Activated naive CD8-positive, alpha-beta T cell treated with anti-CD3 and anti-CD28 coated beads, Interleukin-2, amount 10 ng/mL, durations not matched to agents 7 days and 5 days (primary cell): ENCODE data around the gene LRRC37B. TPM values are rescaled to one million over a fixed set of nuclear protein-coding genes. Genes with fewer than 3 reads are reported as not detected.
A peak's percentile ranks its signal among the peaks of the same experiment; 100 is the strongest.
"Not testable (repeated sequence)": the region's sequence is repeated elsewhere in the genome, so short reads cannot be mapped to it uniquely, and the experiment has no call there.

ENCODE experiments used
- ATAC-seq: fragments of 150-1000 bp; cut with Tn5 transposase; one replicate; pipeline ENCODE4 v1.10.0; 2021; ENCODE audit warnings: low read depth, moderate library complexity
- POLR2A ChIA-PET: fragments of 350-600 bp; sonication (Branson Sonifier 250); formaldehyde crosslinking; loops from one replicate; lab custom pipeline; 2021; ENCODE audit warnings: antibody characterized with exemption; lab: Charles Lee
- DNase-seq: peaks from one replicate; pipeline ENCODE4 v3.0.0; 2021
- H3K27ac Mint-ChIP-seq: one replicate; pipeline ENCODE4 v1.8.0; 2022; ENCODE audit warnings: mild to moderate bottlenecking, mixed read lengths
- H3K27me3 Mint-ChIP-seq: one replicate; pipeline ENCODE4 v1.8.0; 2022; ENCODE audit warnings: mild to moderate bottlenecking, moderate library complexity, mixed read lengths
- H3K36me3 Mint-ChIP-seq: one replicate; pipeline ENCODE4 v1.8.0; 2021; ENCODE audit warnings: mild to moderate bottlenecking, mixed read lengths
- H3K4me1 Mint-ChIP-seq: one replicate; pipeline ENCODE4 v1.8.0; 2021; ENCODE audit warnings: mixed read lengths
- H3K4me3 Mint-ChIP-seq: one replicate; pipeline ENCODE4 v1.8.0; 2022; ENCODE audit warnings: mild to moderate bottlenecking, moderate library complexity, mixed read lengths
- H3K9me3 Mint-ChIP-seq: one replicate; pipeline ENCODE4 v1.8.0; 2021; ENCODE audit warnings: mixed read lengths
- total RNA-seq, 2 experiments: library from RNA; stranded (reverse); gene quantifications; one replicate each; pipeline ENCODE4 v1.2.3, GENCODE V29; 2021

LRRC37B gene
- total RNA-seq, 2 experiments from 2014 or later = 51.5 to 58.3 TPM

DNA sequence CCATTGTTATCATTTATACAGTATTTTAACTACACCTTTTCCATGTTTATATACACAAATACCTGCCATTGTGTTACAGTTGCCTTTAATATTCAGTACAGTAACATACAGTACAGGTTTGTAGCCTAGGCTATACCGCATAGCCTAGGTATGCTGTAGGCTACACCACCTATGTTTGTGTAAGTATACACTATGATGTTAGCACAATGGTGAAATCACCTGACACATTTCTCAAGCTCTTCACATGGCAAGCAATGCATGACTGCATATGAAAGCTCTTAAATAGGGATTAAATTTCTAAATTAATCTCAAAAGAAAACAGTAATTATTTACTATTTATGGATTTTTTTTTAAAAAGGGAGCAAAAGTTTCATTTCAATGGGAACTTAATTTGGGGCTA is 12.0 kb downstream of the LRRC37B start:
- H3K4me3 Mint-ChIP-seq = no peak overlapping the region
- peaks cover 26% of the 10 kb centered on the region for H3K4me1 Mint-ChIP-seq
- ATAC-seq = no peak
- no peaks in the 10 kb centered on the region for H3K9me3 Mint-ChIP-seq
- peaks cover 28% of the 10 kb centered on the region for H3K36me3 Mint-ChIP-seq
- no peak overlapping the region for H3K27ac Mint-ChIP-seq
- DNase-seq = no peak
- POLR2A ChIA-PET = interaction anchor here (1.0 kb wide), 1 partner anchor 12 kb away, joined by 5 read pairs; the partner anchor contains the start of gene LRRC37B
- no peaks in the 10 kb centered on the region for H3K27me3 Mint-ChIP-seq

DNA sequence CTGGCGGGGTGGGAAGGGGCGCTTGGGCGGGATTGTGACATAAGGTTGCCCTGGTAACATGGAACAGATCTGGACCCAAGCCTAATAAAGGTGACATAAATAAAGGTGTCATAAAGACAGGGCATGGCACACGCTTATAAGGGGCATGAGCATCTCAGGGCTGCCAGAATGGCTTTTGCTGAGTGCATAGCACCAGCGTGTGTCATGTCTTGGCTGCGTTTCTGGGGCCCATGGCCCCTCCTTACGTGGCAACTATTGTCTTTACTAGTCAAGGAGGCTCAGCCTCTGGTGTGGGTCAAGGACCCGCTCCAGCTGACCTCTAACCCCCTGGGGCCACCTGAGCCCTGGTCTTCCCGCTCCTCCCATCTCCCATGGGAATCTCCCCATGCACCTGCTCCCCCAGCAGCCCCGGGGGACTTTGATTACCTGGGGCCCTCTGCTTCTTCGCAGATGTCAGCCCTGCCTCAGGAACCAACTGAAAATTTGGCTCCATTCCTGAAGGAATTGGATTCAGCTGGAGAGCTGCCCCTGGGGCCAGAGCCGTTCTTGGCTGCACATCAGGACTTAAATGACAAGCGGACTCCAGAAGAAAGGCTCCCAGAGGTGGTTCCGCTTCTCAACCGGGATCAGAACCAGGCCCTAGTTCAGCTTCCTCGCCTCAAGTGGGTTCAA is 13.9 kb downstream of the LRRC37B start:
- Mint-ChIP-seq H3K36me3 (peaks cover 28% of the 10 kb centered on the region), H3K4me1 (peaks cover 21% of the 10 kb centered on the region), H3K27me3 (no peaks in the 10 kb centered on the region), H3K9me3 (no peaks in the 10 kb centered on the region), H3K4me3 (no peak overlapping the region), H3K27ac (no peak overlapping the region)
- DNase-seq (no peak), ATAC-seq (no peak)
- POLR2A ChIA-PET = no interaction called here

DNA sequence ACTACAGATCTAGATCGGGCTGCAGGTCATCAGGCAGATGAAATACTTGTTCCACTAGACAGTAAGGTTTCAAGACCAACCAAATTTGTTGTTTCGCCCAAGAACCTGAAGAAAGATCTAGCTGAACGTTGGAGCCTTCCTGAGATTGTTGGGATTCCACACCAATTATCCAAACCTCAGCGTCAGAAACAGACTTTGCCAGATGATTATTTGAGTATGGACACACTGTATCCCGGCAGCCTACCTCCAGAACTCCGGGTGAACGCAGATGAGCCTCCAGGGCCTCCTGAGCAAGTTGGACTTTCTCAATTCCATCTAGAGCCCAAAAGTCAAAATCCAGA is 14.4 kb downstream of the LRRC37B start:
- Mint-ChIP-seq H3K27ac (no peak overlapping the region), H3K4me1 (peaks cover 16% of the 10 kb centered on the region), H3K27me3 (no peaks in the 10 kb centered on the region), H3K4me3 (no peak overlapping the region), H3K9me3 (no peaks in the 10 kb centered on the region), H3K36me3 (peaks cover 28% of the 10 kb centered on the region)
- ATAC-seq = no peak
- no peak for DNase-seq
- POLR2A ChIA-PET = no interaction called here

DNA sequence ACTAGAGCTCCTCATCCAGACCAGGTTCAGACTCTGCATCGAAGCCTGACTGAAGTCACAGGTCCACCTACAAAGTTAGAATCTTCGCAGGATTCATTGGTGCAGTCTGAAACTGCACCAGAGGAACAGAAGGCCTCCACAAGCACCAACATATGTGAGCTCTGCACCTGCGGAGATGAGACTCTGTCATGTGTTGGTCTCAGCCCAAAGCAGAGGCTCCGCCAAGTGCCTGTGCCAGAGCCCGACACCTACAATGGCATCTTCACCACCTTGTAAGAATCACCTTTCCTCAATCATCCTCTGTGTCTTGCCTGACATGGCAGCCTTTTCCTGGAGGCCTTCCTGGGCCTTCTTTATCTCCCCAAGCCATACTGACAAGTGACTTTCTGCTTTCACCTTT is 15.4 kb downstream of the LRRC37B start:
- DNase-seq, H3K4me1 Mint-ChIP-seq, H3K27ac Mint-ChIP-seq, ATAC-seq, H3K4me3 Mint-ChIP-seq, POLR2A ChIA-PET, H3K9me3 Mint-ChIP-seq, H3K27me3 Mint-ChIP-seq: not testable (repeated sequence)
- peaks cover 26% of the 10 kb centered on the region for H3K36me3 Mint-ChIP-seq

DNA sequence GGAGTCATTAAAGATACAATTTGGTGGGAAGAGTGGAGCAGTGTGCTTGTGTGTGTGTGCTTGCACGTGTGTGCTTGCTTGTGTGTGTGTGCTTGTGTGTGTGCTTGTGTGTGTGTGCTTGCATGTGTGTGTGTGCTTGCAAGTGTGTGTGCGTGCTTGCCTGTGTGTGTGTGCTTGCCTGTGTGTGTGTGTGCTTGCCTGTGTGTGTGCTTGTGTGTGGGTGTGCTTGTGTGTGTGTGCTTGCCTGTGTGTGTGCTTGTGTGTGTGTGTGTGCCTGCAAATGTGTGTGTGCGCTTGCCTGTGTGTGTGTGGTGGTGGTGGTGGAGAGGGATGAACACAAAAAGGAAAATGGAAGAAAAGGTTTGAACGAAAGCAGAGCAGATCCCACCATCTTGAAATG is 20.1 kb downstream of the LRRC37B start:
- H3K27me3 Mint-ChIP-seq, ATAC-seq, H3K27ac Mint-ChIP-seq, POLR2A ChIA-PET, DNase-seq, H3K9me3 Mint-ChIP-seq, H3K4me1 Mint-ChIP-seq, H3K4me3 Mint-ChIP-seq: not testable (repeated sequence)
- H3K36me3 Mint-ChIP-seq = peaks cover 10% of the 10 kb centered on the region

DNA sequence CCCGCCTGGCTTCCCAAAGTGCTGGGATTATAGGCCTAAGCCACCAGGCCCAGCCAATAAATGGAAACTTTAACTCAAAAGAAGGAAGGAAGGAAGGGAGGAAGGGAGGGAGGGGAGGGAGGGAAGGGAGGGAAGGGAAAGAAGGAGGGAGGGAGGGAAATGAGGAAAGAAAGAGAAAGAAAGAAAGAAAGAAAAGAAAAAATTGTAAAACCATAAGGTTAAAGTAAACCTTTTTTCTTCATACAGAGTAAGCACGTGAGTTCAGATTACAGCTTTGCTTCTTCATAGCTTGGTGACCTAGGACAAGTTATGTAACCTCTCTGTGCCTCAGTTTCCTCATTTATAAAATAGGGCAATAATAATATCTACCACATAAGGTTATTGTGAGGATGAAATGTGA is 26.0 kb downstream of the LRRC37B start:
- Mint-ChIP-seq H3K36me3 (peaks cover 24% of the 10 kb centered on the region), H3K27ac (peak overlapping the region; percentile 51), H3K4me3 (no peak overlapping the region), H3K9me3 (no peaks in the 10 kb centered on the region), H3K27me3 (no peaks in the 10 kb centered on the region), H3K4me1 (peaks cover 6% of the 10 kb centered on the region)
- ATAC-seq = no peak
- DNase-seq = no peak
- POLR2A ChIA-PET = no interaction called here

DNA sequence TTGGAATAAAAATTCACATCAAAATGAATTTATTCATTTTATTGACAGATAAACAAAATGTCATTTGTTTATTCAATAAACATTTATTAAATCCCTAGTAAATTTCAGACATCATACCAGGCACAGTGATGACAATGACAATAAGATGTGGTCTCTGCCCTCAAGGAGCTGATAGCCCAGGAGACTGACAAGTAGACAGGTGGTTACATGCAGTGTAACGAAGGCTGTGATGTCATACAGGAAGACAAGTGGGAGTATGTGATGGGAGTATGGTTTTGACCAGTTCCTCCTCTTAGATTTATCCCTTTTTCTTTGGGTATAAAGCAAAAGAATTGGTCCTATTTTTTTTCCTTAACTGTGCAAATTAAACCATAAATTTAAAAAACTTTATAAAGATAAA is 26.6 kb downstream of the LRRC37B start:
- H3K4me1 Mint-ChIP-seq, H3K27ac Mint-ChIP-seq, DNase-seq, H3K27me3 Mint-ChIP-seq, POLR2A ChIA-PET, H3K9me3 Mint-ChIP-seq, H3K4me3 Mint-ChIP-seq: not testable (repeated sequence)
- ATAC-seq = peak; percentile 45
- H3K36me3 Mint-ChIP-seq = peaks cover 24% of the 10 kb centered on the region

DNA sequence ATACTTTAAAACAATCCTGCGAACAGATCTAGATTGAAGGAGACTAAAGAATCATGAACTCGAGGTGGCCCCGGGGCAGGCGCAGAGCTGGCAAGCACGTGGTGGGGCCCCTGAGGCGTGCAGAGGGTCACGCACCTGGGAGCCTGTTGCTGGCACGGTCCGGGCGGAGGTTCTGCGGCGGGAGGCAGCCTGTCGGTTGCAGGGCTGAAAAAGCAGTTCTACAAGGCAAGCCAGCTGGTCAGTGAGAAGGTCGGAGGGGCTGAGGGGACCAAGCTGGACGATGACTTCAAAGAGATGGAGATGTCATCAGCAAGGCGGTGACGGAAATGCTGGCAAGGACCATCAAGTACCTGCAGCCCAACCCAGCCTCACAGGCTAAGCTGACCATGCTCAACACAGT is 33.1 kb downstream of the LRRC37B start:
- H3K4me1 Mint-ChIP-seq, H3K27ac Mint-ChIP-seq, DNase-seq, H3K9me3 Mint-ChIP-seq, ATAC-seq, H3K27me3 Mint-ChIP-seq, H3K4me3 Mint-ChIP-seq, POLR2A ChIA-PET: not testable (repeated sequence)
- H3K36me3 Mint-ChIP-seq = peaks cover 14% of the 10 kb centered on the region

DNA sequence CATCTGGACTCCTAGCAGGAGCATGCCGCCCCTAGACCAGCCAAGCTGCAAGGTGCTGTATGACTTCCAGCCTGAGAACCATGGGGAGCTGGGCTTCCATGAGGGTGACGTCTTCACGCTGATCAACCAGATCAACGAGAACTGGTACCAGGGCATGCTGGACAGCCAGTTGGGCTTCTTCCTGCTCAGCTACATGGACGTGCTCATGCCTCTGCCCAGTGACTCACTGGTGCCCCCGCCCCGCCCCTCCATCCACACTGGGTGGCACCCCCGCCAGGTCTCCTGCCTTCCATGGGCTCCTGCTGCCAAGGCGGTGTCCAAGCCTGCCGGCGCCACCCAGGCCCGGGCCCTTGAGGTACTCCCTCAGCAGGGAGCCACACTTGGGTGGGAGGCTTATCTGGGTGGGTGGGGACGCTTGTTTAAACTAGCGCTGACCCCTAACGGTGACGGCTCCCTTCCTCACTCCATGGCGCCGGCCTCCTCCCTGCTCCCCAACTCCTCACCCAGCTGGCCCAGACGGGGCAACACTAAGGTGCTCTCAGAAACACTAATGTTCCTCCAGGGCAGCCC is 34.2 kb downstream of the LRRC37B start:
- ATAC-seq, H3K27me3 Mint-ChIP-seq, H3K4me1 Mint-ChIP-seq, DNase-seq, H3K4me3 Mint-ChIP-seq, POLR2A ChIA-PET, H3K27ac Mint-ChIP-seq, H3K36me3 Mint-ChIP-seq, H3K9me3 Mint-ChIP-seq: not testable (repeated sequence)

DNA sequence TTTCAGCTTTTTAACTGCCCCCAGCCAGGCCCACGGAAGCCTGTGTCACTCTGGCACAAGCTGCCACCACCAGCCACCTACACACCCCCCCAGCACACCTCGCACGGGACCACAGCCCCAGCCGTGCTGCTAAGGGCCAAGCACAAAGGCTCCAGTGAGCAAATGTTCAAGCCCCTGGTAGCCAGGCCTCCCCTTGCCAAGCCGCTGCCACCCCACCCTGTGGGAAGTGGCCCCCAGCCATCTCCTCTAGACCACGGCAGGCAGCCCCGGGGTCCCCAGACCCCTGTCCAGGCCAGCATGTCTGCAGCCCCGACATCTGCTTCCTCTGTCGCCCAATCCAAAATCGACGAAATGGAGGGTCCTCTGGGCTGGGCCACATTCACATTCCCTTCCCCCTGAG is 35.1 kb downstream of the LRRC37B start:
- H3K4me1 Mint-ChIP-seq, H3K27me3 Mint-ChIP-seq, H3K9me3 Mint-ChIP-seq, H3K36me3 Mint-ChIP-seq, H3K4me3 Mint-ChIP-seq, DNase-seq, ATAC-seq, POLR2A ChIA-PET, H3K27ac Mint-ChIP-seq: not testable (repeated sequence)

DNA sequence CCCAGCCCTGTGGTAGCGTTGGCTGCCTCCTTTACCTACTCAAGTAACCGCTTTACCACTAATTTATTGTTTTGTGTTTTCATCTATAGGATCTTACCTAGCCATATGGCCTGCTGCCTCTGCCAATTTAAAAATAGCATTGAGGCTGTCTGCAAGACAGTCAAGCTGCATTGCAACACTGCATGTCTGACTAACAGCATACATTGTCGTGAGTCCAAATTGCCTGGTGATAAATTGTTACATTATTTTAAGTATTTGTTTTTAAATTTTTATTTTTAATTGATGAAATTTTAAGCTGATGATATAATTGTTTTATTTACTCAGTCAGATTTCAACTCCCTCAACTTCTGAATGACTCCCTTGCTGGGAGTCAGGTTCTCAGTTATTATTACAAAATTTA is 38.4 kb downstream of the LRRC37B start:
- H3K36me3 Mint-ChIP-seq, POLR2A ChIA-PET, H3K9me3 Mint-ChIP-seq, H3K4me3 Mint-ChIP-seq, H3K27me3 Mint-ChIP-seq, ATAC-seq, DNase-seq, H3K27ac Mint-ChIP-seq, H3K4me1 Mint-ChIP-seq: not testable (repeated sequence)

DNA sequence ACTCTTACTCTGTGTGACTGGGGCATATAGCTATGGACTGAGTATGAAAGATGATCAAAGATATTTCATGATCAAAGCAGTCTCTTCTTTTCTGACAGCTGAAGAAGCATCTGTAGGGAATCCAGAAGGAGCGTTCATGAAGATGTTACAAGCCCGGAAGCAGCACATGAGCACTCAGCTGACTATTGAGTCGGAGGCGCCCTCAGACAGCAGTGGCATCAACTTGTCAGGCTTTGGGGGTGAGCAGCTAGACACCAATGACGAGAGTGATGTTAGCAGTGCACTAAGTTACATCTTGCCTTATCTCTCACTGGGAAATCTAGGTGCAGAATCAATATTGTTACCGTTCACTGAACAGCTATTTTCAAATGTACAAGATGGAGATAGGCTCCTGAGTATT is 40.5 kb downstream of the LRRC37B start:
- H3K27me3 Mint-ChIP-seq, H3K27ac Mint-ChIP-seq, H3K4me1 Mint-ChIP-seq, POLR2A ChIA-PET, H3K4me3 Mint-ChIP-seq, H3K36me3 Mint-ChIP-seq, ATAC-seq, DNase-seq, H3K9me3 Mint-ChIP-seq: not testable (repeated sequence)

DNA sequence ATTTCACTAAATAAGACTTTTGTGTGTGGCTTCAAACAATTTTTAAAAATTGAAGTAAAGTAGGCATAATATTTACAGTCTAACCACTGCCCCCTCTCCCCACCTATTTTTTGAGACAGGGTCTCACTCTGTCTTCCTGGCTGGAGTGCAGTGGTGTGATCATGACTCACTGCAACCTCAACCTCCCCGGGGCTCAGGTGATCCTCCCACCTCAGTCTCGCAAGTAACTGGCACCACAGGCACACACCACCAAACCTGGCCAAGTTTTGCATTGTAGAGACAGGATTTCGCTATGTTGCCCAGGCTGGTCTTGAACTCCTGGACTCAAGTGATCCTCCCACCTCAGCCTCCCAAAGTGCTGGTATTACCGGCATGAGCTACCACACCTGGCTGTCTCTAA is 47.8 kb downstream of the LRRC37B start:
- DNase-seq, H3K4me3 Mint-ChIP-seq, H3K4me1 Mint-ChIP-seq, H3K36me3 Mint-ChIP-seq, H3K27me3 Mint-ChIP-seq, ATAC-seq, H3K9me3 Mint-ChIP-seq, POLR2A ChIA-PET, H3K27ac Mint-ChIP-seq: not testable (repeated sequence)

DNA sequence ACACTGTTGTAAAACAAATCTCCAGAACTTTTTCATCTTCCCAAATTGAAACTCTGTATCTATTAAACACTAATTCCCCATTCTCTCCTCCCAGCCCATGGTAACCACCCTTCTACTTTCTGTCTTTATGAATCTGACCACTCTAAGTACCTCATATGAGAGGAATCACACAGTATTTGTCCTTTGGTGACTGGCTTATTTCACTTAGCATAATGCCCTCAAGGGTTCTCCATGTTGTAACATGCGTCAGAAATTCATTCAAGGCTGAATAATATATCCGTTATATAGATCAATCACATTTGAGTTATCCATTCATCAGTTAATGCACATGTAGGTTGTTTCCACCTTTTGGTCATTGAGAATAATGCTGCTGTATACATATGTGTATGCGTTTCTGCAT is 48.2 kb downstream of the LRRC37B start:
- H3K27ac Mint-ChIP-seq, POLR2A ChIA-PET, ATAC-seq, H3K4me3 Mint-ChIP-seq, H3K36me3 Mint-ChIP-seq, DNase-seq, H3K9me3 Mint-ChIP-seq, H3K4me1 Mint-ChIP-seq, H3K27me3 Mint-ChIP-seq: not testable (repeated sequence)
